HFFc6 (cell line): ENCODE data around the gene FMNL2. TPM values are rescaled to one million over a fixed set of nuclear protein-coding genes. Genes with fewer than 3 reads are reported as not detected.

Experiments
- DNase-seq: peaks from one replicate; pipeline ENCODE4 v3.0.0-alpha.2; 2018
- H3K27ac Mint-ChIP-seq: 2 replicates; pipeline ENCODE4 v1.8.0; 2020; ENCODE audit warnings: mild to moderate bottlenecking, mixed read lengths
- H3K27me3 Mint-ChIP-seq: 2 replicates; pipeline ENCODE4 v1.8.0; 2021; ENCODE audit warnings: mild to moderate bottlenecking, moderate library complexity, mixed read lengths; ENCODE audit not compliant: insufficient read depth
- H3K36me3 Mint-ChIP-seq: 2 replicates; pipeline ENCODE4 v1.8.0; 2021; ENCODE audit warnings: low read depth, mixed read lengths
- H3K4me1 Mint-ChIP-seq: 2 replicates; pipeline ENCODE4 v1.8.0; 2020; ENCODE audit warnings: low read depth, mixed read lengths
- H3K4me3 Mint-ChIP-seq: 2 replicates; pipeline ENCODE4 v1.8.0; 2020; ENCODE audit warnings: mild to moderate bottlenecking, moderate library complexity, mixed read lengths
- H3K9me3 Mint-ChIP-seq: 2 replicates; pipeline ENCODE4 v1.8.0; 2020; ENCODE audit warnings: mild to moderate bottlenecking, mixed read lengths
- CTCF ChIP-seq: fragments of 200-600 bp; sonication (generic); IDR thresholded peaks from 2 replicates; pipeline ENCODE4 v1.5.0; 2021; ENCODE audit warnings: antibody characterized with exemption, mild to moderate bottlenecking
- total RNA-seq, 6 experiments: library from RNA; stranded (reverse); fragmentation: NEBNext Ultra II Directional; extraction: Animal tissue kit (Norgen Biotek cat#: 25700); gene quantifications; 2 replicates in 1 of 6; 3 replicates in 5 of 6; pipeline ENCODE4 v1.2.3, GENCODE V29; 2021

FMNL2 gene
- total RNA-seq, 6 experiments from 2014 or later, result 13.7 to 20.9 (median 16.0) TPM

GRCh38 chr2:152606081-152606480 lies 271.1 kb downstream of the FMNL2 start:
- TF ChIP-seq CTCF, result no peak
- Mint-ChIP-seq H3K9me3 (no peaks in the 10 kb centered on the region), H3K4me1 (peaks cover 31% of the 10 kb centered on the region), H3K27me3 (no peaks in the 10 kb centered on the region), H3K36me3 (no peaks in the 10 kb centered on the region; the same call in 1 of the 2 replicates), H3K27ac (no peak overlapping the region), H3K4me3 (no peak overlapping the region)
- no peak for DNase-seq

- H3K9me3 Mint-ChIP-seq, result no peaks in the 10 kb centered on the region
- H3K27ac Mint-ChIP-seq, result no peak overlapping the region
- H3K27me3 Mint-ChIP-seq, result no peaks in the 10 kb centered on the region
- DNase-seq, result no peak
- TF ChIP-seq CTCF, result no peak
- H3K4me3 Mint-ChIP-seq, result no peak overlapping the region
- H3K4me1 Mint-ChIP-seq, result peaks cover 38% of the 10 kb centered on the region
- H3K36me3 Mint-ChIP-seq, result no peaks in the 10 kb centered on the region; the same call in 1 of the 2 replicates
Measured at GRCh38 chr2:152606941-152607340, 272.0 kb downstream of the FMNL2 start.

- Mint-ChIP-seq H3K36me3 (no peaks in the 10 kb centered on the region; the same call in 1 of the 2 replicates), H3K9me3 (no peaks in the 10 kb centered on the region), H3K4me1 (peaks cover 43% of the 10 kb centered on the region), H3K4me3 (no peak overlapping the region), H3K27ac (no peak overlapping the region), H3K27me3 (no peaks in the 10 kb centered on the region)
- TF ChIP-seq CTCF, result no peak
- no peak for DNase-seq
Measured at GRCh38 chr2:152607793-152608300, 272.9 kb downstream of the FMNL2 start.

GRCh38 chr2:152609154-152609553 lies 274.2 kb downstream of the FMNL2 start:
- no peaks in the 10 kb centered on the region for H3K9me3 Mint-ChIP-seq
- no peaks in the 10 kb centered on the region for H3K27me3 Mint-ChIP-seq
- no peaks in the 10 kb centered on the region; the same call in 1 of the 2 replicates for H3K36me3 Mint-ChIP-seq
- H3K27ac Mint-ChIP-seq, result no peak overlapping the region
- no peak for DNase-seq
- TF ChIP-seq CTCF, result no peak
- H3K4me3 Mint-ChIP-seq, result no peak overlapping the region
- H3K4me1 Mint-ChIP-seq, result peaks cover 47% of the 10 kb centered on the region

GRCh38 chr2:152609699-152610098 lies 274.7 kb downstream of the FMNL2 start:
- H3K9me3 Mint-ChIP-seq, result no peaks in the 10 kb centered on the region
- H3K27me3 Mint-ChIP-seq, result no peaks in the 10 kb centered on the region
- TF ChIP-seq CTCF, result no peak
- no peaks in the 10 kb centered on the region; the same call in 1 of the 2 replicates for H3K36me3 Mint-ChIP-seq
- peaks cover 45% of the 10 kb centered on the region for H3K4me1 Mint-ChIP-seq
- H3K4me3 Mint-ChIP-seq, result no peak overlapping the region
- H3K27ac Mint-ChIP-seq, result no peak overlapping the region
- no peak for DNase-seq
